H1 (cell line): ENCODE data around the gene TIMELESS. TPM values are rescaled to one million over a fixed set of nuclear protein-coding genes. Genes with fewer than 3 reads are reported as not detected.

ENCODE experiments used
- ASH2L ChIP-seq: fragments of 200-600, 300-600 bp; sonication (generic); IDR thresholded peaks from one replicate; pipeline ENCODE4 v1.7.1; 2017; ENCODE audit warnings: low read length
- BCL11A ChIP-seq, 2 experiments: IDR thresholded peaks; one replicate each; pipeline ENCODE4 v1.6.1; 2011; ENCODE audit warnings: low read depth in 2 of 2, low read length in 2 of 2, mild to moderate bottlenecking in 2 of 2
- CREB1 ChIP-seq: IDR thresholded peaks from 2 replicates; pipeline ENCODE4 v1.6.1; 2012; ENCODE audit warnings: inconsistent platforms
- JUND ChIP-seq: IDR thresholded peaks from 2 replicates; pipeline ENCODE4 v1.6.1; 2011; ENCODE audit warnings: mild to moderate bottlenecking, improper control_type of control experiment, low read length
- KDM4A ChIP-seq: IDR thresholded peaks from one replicate; pipeline ENCODE4 v1.7.1; 2012; ENCODE audit warnings: low read depth, mild to moderate bottlenecking, moderate library complexity, low read length, inconsistent platforms; ENCODE audit not compliant: severe bottlenecking
- KDM5A ChIP-seq: fragments of 200-600 bp; IDR thresholded peaks from 2 replicates; pipeline ENCODE4 v1.7.1; 2012; ENCODE audit warnings: mild to moderate bottlenecking, low read length, inconsistent platforms, mixed read lengths
- POLR2A ChIP-seq, 2 experiments: IDR thresholded peaks; 1 replicate in 1 of 2; 2 replicates in 1 of 2; pipeline ENCODE4 v1.6.1; 2011; ENCODE audit warnings: low read depth in 2 of 2, low read length in 2 of 2, mild to moderate bottlenecking in 2 of 2; ENCODE audit errors: control extremely low read depth in 1 of 2
- RFX5 ChIP-seq: IDR thresholded peaks from 2 replicates; pipeline ENCODE4 v1.6.1; 2011; ENCODE audit warnings: low read depth, low read length, improper control_type of control experiment, borderline replicate concordance
- SIN3A ChIP-seq, 2 experiments: IDR thresholded peaks in 1 of 2; conservative IDR thresholded peaks in 1 of 2; 2 replicates each; pipeline ENCODE4 v1.6.1; 2011 to 2012; ENCODE audit warnings: low read length in 2 of 2, improper control_type of control experiment in 1 of 2, low read depth in 1 of 2, mild to moderate bottlenecking in 1 of 2
- SIX5 ChIP-seq: IDR thresholded peaks from 2 replicates; pipeline ENCODE4 v1.6.1; 2011; ENCODE audit warnings: mild to moderate bottlenecking, low read depth, low read length
- SP4 ChIP-seq: IDR thresholded peaks from 2 replicates; pipeline ENCODE4 v1.6.1; 2012; ENCODE audit warnings: low read length, inconsistent platforms
- SRF ChIP-seq: IDR thresholded peaks from 2 replicates; pipeline ENCODE4 v1.6.1; 2011; ENCODE audit warnings: mild to moderate bottlenecking, low read depth, low read length, moderate library complexity
- TAF1 ChIP-seq: IDR thresholded peaks from 2 replicates; pipeline ENCODE4 v1.6.1; 2011; ENCODE audit warnings: mild to moderate bottlenecking, low read depth, low read length
- ZNF274 ChIP-seq: IDR thresholded peaks from 2 replicates; pipeline ENCODE4 v1.7.0; 2012; ENCODE audit warnings: low read length, borderline replicate concordance; ENCODE audit errors: extremely low read depth
- polyA plus RNA-seq, 7 experiments: library from polyadenylated mRNA; depleted of rRNA in 3 of 7; stranded (reverse) in 5 of 7; unstranded in 2 of 7; fragments of >200 nt in 5 of 7; fragments of 200-250 nt in 2 of 7; gene quantifications; 1 replicate in 5 of 7; 2 replicates in 1 of 7; 4 replicates in 1 of 7; pipeline versions ENCODE4 v1.2.1 to v1.2.3, GENCODE V29; 2011 to 2013; ENCODE audit warnings: missing spikeins in 2 of 7, mixed read lengths in 2 of 7
- total RNA-seq: library from RNA; stranded (reverse); fragmentation: NEBNext Ultra II Directional; extraction: Animal tissue kit (Norgen Biotek cat#: 25700); gene quantifications from 2 replicates; pipeline ENCODE4 v1.2.1, GENCODE V29; 2021
- TF ChIP-seq, protein P1 (sequence below): IDR thresholded peaks from 2 replicates; pipeline ENCODE4 v1.6.1; 2011; ENCODE audit warnings: low read depth, mild to moderate bottlenecking, low read length; ENCODE audit not compliant: insufficient read depth
- TF ChIP-seq, protein P2 (sequence below): IDR thresholded peaks from 2 replicates; pipeline ENCODE4 v1.6.1; 2012; ENCODE audit warnings: inconsistent platforms
- TF ChIP-seq, protein P3 (sequence below): IDR thresholded peaks from 2 replicates; pipeline ENCODE4 v1.6.1; 2012; ENCODE audit warnings: inconsistent platforms
- TF ChIP-seq, protein P4 (sequence below): IDR thresholded peaks from 2 replicates; pipeline ENCODE4 v1.6.1; 2011; ENCODE audit warnings: low read length, improper control_type of control experiment
- TF ChIP-seq, protein P5 (sequence below), 3 experiments: IDR thresholded peaks; 1 replicate in 2 of 3; 2 replicates in 1 of 3; pipeline versions ENCODE4 v1.5.1 to v1.6.1; 2011; ENCODE audit warnings: low read length in 3 of 3, mild to moderate bottlenecking in 3 of 3, inconsistent platforms in 2 of 3, low read depth in 1 of 3, moderate library complexity in 1 of 3; ENCODE audit not compliant: insufficient read depth in 1 of 3; ENCODE audit errors: control extremely low read depth in 1 of 3

Gene TIMELESS
- total and polyA plus RNA-seq, 2 of the 8 experiments (the other 6 are each of a cell fraction or from before 2014, with no cell fraction given) = 17.1 to 86.7 TPM

DNA sequence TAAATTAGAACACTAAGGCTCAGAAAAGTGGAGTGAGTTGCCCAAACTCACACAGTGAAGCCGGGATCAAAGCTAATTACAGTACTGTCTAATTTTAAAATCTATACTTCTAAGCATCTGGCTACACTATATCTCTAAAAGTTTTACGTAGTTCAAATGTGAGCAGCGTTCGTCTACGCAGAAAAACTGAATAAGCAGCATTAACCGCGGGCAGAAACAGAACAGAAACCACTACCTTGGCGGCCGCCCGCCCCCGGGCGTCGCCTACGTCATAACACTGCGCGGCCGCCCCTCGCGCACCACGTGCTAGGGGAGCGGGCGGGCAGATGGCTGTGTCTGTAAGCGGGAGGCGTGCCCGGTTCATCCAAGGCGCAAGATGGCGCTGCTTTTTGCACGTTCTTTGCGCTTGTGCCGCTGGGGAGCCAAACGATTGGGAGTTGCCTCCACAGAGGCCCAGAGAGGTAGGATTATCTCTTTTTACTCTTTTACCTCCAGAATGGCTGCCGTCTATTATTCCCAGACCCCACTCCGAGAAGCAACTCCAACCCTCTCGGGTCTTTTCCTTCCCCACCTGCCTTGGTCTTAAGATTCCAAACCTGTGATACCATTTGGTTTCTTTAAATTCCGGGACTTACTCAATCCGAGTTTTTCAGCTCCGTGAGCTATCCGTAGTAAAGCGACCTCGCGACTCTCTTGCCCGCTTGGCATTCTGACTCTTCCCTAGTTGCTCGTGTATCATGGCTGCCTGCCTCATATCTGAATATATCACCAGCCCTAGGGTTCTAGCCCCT lies 19.2 kb upstream of the TIMELESS start, which contains the start of gene SPRYD4 (continued):
- TF ChIP-seq TAF1 (peak; percentile 95), RFX5 (no peak), SRF (peak; percentile 76), ZNF274 (no peak), BCL11A (IDR thresholded peaks at IDR 0.05; ENCODE audit: low read depth in 2 of 2, low read length in 2 of 2) (no peak), KDM5A (peak; percentile 95), POLR2A (IDR thresholded peaks at IDR 0.05; ENCODE audit: control extremely low read depth in 1 of 2, low read depth in 2 of 2, low read length in 2 of 2) (peak; percentile 98), SIX5 (no peak), SIN3A (conservative IDR thresholded peaks at IDR 0.05 in 1 of 2, IDR thresholded peaks at IDR 0.05 in 1 of 2; ENCODE audit: low read depth in 1 of 2, low read length in 2 of 2) (peak; percentile 86 to 94; a peak in 3 of 4 replicates), JUND (peak; percentile 46; the same call in 1 of the 2 replicates), ASH2L (peak; percentile 76), SP4 (peak; percentile 40; the same call in 1 of the 2 replicates), CREB1 (peak; percentile 98), KDM4A (peak; percentile 94)
- TF ChIP-seq, protein P1, sequence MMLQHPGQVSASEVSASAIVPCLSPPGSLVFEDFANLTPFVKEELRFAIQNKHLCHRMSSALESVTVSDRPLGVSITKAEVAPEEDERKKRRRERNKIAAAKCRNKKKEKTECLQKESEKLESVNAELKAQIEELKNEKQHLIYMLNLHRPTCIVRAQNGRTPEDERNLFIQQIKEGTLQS = peak; percentile 97
- TF ChIP-seq, protein P2, sequence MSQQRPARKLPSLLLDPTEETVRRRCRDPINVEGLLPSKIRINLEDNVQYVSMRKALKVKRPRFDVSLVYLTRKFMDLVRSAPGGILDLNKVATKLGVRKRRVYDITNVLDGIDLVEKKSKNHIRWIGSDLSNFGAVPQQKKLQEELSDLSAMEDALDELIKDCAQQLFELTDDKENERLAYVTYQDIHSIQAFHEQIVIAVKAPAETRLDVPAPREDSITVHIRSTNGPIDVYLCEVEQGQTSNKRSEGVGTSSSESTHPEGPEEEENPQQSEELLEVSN = peak; percentile 94
- TF ChIP-seq, protein P3, sequence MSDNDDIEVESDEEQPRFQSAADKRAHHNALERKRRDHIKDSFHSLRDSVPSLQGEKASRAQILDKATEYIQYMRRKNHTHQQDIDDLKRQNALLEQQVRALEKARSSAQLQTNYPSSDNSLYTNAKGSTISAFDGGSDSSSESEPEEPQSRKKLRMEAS = peak; percentile 100
- TF ChIP-seq, protein P4, sequence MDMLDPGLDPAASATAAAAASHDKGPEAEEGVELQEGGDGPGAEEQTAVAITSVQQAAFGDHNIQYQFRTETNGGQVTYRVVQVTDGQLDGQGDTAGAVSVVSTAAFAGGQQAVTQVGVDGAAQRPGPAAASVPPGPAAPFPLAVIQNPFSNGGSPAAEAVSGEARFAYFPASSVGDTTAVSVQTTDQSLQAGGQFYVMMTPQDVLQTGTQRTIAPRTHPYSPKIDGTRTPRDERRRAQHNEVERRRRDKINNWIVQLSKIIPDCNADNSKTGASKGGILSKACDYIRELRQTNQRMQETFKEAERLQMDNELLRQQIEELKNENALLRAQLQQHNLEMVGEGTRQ = peak; percentile 93
- TF ChIP-seq, protein P5, sequence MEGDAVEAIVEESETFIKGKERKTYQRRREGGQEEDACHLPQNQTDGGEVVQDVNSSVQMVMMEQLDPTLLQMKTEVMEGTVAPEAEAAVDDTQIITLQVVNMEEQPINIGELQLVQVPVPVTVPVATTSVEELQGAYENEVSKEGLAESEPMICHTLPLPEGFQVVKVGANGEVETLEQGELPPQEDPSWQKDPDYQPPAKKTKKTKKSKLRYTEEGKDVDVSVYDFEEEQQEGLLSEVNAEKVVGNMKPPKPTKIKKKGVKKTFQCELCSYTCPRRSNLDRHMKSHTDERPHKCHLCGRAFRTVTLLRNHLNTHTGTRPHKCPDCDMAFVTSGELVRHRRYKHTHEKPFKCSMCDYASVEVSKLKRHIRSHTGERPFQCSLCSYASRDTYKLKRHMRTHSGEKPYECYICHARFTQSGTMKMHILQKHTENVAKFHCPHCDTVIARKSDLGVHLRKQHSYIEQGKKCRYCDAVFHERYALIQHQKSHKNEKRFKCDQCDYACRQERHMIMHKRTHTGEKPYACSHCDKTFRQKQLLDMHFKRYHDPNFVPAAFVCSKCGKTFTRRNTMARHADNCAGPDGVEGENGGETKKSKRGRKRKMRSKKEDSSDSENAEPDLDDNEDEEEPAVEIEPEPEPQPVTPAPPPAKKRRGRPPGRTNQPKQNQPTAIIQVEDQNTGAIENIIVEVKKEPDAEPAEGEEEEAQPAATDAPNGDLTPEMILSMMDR (IDR thresholded peaks at IDR 0.05; ENCODE audit: control extremely low read depth in 1 of 3, insufficient read depth in 1 of 3, low read depth in 1 of 3, low read length in 3 of 3) = peak; percentile 19 to 34 (median 21); a peak in 3 of 4 replicates
